Endothelial cell of umbilical vein (primary cell): ENCODE measurements around the gene DHX9.

Source experiments
- MYC ChIP-seq: IDR thresholded peaks from one replicate; pipeline ENCODE4 v1.6.1; 2011; ENCODE audit warnings: mild to moderate bottlenecking, low read depth, low read length
- POLR2A ChIP-seq: IDR thresholded peaks from 2 replicates; pipeline ENCODE4 v1.6.1; 2012; ENCODE audit warnings: low read depth, mild to moderate bottlenecking, control low read depth, low read length
- POLR2AphosphoS5 ChIP-seq: IDR thresholded peaks from 2 replicates; pipeline ENCODE4 v1.6.1; 2012; ENCODE audit warnings: low read depth, mild to moderate bottlenecking, control low read depth, low read length, moderate library complexity; ENCODE audit not compliant: insufficient read depth
- TF ChIP-seq, protein P1 (sequence below): IDR thresholded peaks from 2 replicates; pipeline ENCODE4 v1.6.1; 2011; ENCODE audit not compliant: insufficient read depth, insufficient read length
- TF ChIP-seq, protein P2 (sequence below), 2 donors: IDR thresholded peaks; 1 replicate in 1 of 2; 2 replicates in 1 of 2; pipeline ENCODE4 v1.5.1; 2011; ENCODE audit warnings: low read length in 2 of 2, mild to moderate bottlenecking in 2 of 2, moderate library complexity in 2 of 2, control low read depth in 1 of 2, inconsistent platforms in 1 of 2, low read depth in 1 of 2; ENCODE audit not compliant: insufficient read depth in 1 of 2; ENCODE audit errors: extremely low read depth in 1 of 2

DNA sequence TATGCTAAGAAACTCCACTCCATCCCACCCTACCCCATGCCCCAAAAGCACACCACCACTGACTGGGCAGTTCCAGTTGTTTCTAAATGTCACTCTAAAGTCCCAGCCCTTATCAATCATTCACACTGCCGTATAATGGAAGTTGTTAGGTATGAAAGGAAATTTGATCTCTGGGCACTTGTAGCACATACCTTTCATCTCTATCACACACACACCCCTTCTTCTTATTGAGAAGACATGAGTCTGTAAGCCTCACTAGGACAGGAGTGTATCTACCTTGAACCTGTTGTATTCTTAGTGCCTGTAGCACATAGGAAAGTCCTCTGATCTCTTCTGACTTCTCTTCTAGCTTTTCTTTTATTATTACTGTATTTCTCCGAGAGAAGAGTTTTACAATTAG, 22.3 kb upstream of the DHX9 start:
- TF ChIP-seq, protein P1, sequence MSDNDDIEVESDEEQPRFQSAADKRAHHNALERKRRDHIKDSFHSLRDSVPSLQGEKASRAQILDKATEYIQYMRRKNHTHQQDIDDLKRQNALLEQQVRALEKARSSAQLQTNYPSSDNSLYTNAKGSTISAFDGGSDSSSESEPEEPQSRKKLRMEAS: no peak
- TF ChIP-seq, protein P2, sequence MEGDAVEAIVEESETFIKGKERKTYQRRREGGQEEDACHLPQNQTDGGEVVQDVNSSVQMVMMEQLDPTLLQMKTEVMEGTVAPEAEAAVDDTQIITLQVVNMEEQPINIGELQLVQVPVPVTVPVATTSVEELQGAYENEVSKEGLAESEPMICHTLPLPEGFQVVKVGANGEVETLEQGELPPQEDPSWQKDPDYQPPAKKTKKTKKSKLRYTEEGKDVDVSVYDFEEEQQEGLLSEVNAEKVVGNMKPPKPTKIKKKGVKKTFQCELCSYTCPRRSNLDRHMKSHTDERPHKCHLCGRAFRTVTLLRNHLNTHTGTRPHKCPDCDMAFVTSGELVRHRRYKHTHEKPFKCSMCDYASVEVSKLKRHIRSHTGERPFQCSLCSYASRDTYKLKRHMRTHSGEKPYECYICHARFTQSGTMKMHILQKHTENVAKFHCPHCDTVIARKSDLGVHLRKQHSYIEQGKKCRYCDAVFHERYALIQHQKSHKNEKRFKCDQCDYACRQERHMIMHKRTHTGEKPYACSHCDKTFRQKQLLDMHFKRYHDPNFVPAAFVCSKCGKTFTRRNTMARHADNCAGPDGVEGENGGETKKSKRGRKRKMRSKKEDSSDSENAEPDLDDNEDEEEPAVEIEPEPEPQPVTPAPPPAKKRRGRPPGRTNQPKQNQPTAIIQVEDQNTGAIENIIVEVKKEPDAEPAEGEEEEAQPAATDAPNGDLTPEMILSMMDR (IDR thresholded peaks at IDR 0.05; ENCODE audit: extremely low read depth in 1 of 2, insufficient read depth in 1 of 2, low read depth in 1 of 2, low read length in 2 of 2): no peak
- TF ChIP-seq POLR2AphosphoS5 (no peak), POLR2A (no peak), MYC (no peak)
